GM18502 (cell line): Measurements from ENCODE around the gene RP2.

Experiments used
- ATAC-seq: cut with Tn5 transposase; IDR thresholded peaks from one replicate; pipeline ENCODE4 v1.9.1; 2021; ENCODE audit warnings: mild to moderate bottlenecking; ENCODE audit not compliant: unreplicated experiment, poor library complexity

RP2 gene

GRCh38 chrX:46913667-46914066 lies 76.8 kb downstream of the RP2 start:
- ATAC-seq: no peak

DNA sequence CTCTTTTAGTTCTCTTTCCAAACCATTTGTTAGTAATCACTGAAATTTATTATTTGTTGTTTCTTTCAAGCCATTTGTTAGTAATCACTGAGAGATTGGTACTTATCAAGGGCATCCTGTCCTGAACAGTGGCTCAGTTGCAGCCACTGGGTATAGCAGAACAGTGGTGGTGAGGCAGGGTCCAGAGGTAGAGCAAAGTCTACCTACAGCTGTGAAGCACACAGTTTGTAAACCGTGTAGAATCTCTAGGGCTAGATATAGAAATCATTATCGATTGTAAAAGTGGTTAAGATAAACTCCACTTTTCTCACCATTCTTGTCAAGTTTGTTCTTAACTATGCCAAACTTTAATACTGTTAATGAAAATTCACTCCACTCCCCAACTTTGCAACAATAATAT lies 79.4 kb downstream of the RP2 start:
- ATAC-seq: no peak

GRCh38 chrX:46917622-46918021 lies 80.8 kb downstream of the RP2 start:
- ATAC-seq: no peak

GRCh38 chrX:46918434-46918833 lies 81.6 kb downstream of the RP2 start:
- ATAC-seq: no peak

- no peak for ATAC-seq
These were observed 83.4 kb downstream of the RP2 start for GRCh38 chrX:46920235-46920634.

DNA sequence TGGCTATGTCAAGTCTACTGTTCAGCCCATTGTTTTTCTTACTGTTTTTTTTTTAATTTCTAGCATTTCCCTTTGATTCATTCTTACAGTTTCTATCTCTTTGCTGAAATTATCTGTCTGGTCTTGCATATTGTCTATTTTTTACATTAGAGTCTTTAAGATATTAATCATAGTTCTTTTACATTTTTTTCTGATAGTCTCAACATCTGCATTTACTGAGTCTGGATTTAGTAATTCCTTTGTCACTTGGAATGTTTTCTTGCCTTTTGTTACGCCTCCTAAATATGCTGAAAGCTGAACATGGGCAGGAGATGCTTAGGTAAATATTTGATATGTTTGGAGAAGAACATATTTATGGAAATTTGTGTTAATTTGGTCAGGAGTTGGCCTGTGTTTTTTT lies 85.8 kb downstream of the RP2 start:
- no peak for ATAC-seq

GRCh38 chrX:46927718-46928117 lies 90.9 kb downstream of the RP2 start:
- ATAC-seq: no peak

DNA sequence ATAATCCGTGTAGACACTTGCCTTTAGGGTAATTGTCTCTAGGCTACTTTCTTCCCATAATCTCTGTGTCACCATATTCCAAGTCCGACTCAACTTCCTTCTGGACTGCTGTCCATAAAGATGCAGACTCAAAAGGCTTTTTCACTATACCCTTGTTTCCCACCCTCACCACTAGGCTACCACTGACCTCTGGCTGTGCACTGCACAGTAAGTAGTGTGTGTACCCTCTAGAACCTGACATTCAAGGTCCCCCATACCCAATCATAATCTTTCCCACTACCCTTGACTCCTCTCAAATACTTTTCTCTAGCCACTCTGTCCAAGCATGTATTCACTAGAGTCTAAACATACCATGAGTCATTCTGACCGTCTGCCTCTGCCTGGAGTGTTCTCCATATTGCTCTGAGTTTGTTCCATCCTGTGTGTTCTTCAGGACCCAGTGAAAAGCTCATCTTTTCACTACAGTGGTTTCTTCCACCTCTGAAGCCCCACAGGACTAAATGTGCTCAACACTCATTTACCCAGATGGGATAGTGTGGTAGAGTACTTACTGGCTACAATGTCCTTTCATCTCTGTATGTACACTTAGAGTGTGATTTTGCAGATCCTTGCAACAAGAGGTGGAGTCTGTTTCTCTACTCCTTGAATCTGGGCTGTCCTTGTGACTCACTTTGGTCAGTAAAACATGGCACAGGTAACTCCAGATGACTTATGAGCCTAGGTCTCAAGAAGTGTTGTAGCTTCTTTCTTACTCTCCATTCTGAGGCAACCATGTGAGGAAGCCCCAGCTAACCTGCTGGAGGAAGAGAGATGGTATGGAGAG lies 92.8 kb downstream of the RP2 start:
- no peak for ATAC-seq
